Measurements from ENCODE around the gene CST9. TPM values are rescaled to one million over a fixed set of nuclear protein-coding genes. Genes with fewer than 3 reads are reported as not detected.

Gene CST9
- total RNA-seq, 1 experiment from 2014 or later = not detected

DNA sequence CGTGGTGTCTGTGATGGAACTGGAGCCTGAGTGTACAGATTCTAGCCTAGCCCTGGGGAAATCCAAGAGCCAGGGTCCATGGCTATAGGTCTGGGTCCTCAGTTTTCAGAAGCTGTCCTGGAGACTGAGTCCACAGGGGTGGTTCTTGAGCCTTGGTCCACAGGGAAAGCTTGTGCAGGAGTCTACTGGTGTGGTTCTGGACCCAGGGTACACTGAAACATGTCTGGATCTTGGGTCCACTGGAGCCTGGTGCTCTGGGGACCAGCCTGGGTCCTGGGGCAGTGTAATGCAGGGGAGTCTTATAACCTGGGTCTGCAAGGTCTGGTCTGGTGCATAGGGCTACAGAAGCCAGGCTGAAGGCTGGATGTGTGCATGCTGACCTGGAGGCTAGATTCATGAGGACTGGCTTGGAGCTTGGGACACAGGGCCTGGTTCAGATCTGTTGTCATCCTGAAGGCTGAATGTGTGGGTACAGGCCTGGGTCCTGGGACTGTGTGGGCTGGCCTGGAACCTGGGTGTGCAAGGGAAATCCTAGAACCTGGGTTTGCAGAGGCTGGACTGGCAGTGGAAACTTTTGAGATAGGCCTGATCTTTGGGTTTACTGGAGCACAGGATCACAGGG, 42.9 kb downstream of the CST9 start:
- Histone ChIP-seq H3K27me3 (ENCODE audit: control insufficient read depth, insufficient read depth, low read length) (no peaks in the 10 kb centered on the region), H3K27ac (ENCODE audit: low read length) (no peak overlapping the region), H3K4me3 (ENCODE audit: low read depth in 2 of 2, low read length in 2 of 2) (no peak overlapping the region), H3K36me3 (ENCODE audit: control insufficient read depth, insufficient read depth, low read length) (no peaks in the 10 kb centered on the region), H3K9me3 (ENCODE audit: control insufficient read depth, insufficient read depth, low read depth, low read length) (no peaks in the 10 kb centered on the region), H3K4me1 (ENCODE audit: control insufficient read depth, insufficient read depth, low read length) (no peaks in the 10 kb centered on the region)
- in situ Hi-C loops (cut with HindIII; ENCODE audit: low pct_unique_long_range_greater_than_20kb, low sequenced_read_pairs) = no loop called here
- intact Hi-C loops (cut with micrococcal nuclease; ENCODE audit: unreplicated experiment) = no loop called here
- ChIA-PET CTCF (no interaction called here), POLR2A (no interaction called here)
- TF ChIP-seq, protein P1, sequence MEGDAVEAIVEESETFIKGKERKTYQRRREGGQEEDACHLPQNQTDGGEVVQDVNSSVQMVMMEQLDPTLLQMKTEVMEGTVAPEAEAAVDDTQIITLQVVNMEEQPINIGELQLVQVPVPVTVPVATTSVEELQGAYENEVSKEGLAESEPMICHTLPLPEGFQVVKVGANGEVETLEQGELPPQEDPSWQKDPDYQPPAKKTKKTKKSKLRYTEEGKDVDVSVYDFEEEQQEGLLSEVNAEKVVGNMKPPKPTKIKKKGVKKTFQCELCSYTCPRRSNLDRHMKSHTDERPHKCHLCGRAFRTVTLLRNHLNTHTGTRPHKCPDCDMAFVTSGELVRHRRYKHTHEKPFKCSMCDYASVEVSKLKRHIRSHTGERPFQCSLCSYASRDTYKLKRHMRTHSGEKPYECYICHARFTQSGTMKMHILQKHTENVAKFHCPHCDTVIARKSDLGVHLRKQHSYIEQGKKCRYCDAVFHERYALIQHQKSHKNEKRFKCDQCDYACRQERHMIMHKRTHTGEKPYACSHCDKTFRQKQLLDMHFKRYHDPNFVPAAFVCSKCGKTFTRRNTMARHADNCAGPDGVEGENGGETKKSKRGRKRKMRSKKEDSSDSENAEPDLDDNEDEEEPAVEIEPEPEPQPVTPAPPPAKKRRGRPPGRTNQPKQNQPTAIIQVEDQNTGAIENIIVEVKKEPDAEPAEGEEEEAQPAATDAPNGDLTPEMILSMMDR (IDR thresholded peaks at IDR 0.05) = no peak
- TF ChIP-seq TCF7L2 (IDR thresholded peaks at IDR 0.05; ENCODE audit: low read depth, low read length) (no peak), SIN3A (IDR thresholded peaks at IDR 0.05; ENCODE audit: borderline replicate concordance, insufficient read depth, low read depth, low read length) (no peak)
- TF ChIP-seq, protein P2, sequence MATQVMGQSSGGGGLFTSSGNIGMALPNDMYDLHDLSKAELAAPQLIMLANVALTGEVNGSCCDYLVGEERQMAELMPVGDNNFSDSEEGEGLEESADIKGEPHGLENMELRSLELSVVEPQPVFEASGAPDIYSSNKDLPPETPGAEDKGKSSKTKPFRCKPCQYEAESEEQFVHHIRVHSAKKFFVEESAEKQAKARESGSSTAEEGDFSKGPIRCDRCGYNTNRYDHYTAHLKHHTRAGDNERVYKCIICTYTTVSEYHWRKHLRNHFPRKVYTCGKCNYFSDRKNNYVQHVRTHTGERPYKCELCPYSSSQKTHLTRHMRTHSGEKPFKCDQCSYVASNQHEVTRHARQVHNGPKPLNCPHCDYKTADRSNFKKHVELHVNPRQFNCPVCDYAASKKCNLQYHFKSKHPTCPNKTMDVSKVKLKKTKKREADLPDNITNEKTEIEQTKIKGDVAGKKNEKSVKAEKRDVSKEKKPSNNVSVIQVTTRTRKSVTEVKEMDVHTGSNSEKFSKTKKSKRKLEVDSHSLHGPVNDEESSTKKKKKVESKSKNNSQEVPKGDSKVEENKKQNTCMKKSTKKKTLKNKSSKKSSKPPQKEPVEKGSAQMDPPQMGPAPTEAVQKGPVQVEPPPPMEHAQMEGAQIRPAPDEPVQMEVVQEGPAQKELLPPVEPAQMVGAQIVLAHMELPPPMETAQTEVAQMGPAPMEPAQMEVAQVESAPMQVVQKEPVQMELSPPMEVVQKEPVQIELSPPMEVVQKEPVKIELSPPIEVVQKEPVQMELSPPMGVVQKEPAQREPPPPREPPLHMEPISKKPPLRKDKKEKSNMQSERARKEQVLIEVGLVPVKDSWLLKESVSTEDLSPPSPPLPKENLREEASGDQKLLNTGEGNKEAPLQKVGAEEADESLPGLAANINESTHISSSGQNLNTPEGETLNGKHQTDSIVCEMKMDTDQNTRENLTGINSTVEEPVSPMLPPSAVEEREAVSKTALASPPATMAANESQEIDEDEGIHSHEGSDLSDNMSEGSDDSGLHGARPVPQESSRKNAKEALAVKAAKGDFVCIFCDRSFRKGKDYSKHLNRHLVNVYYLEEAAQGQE (IDR thresholded peaks at IDR 0.05; ENCODE audit: insufficient read depth in 1 of 2, low read depth in 2 of 2, low read length in 1 of 2) = no peak
- DNase-seq (ENCODE audit: low read depth, low spot score) (no peak), ATAC-seq (no peak)
- BruUV-seq (replicated peaks) = no TSS peak

DNA sequence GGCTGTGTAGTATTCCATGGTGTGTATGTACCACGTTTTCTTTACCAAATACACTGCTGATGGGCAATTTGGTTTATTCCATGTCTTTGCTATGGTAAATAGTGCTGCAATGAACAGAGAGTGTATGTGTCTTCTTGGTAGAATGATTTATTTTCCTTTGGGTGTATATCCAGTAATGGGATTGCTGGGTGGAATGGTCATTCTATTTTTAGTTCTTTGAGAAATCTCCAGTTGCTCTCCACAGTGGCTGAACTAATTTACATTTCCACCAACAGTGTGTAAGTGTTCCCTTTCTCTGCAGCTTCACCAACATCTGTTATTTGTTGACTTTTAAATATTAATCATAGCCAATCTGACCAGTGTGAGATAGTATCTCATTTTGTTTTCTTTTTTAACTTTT, 51.3 kb downstream of the CST9 start:
- Histone ChIP-seq H3K27me3 (ENCODE audit: control insufficient read depth, insufficient read depth, low read length) (no peaks in the 10 kb centered on the region), H3K27ac (ENCODE audit: low read length) (no peak overlapping the region), H3K36me3 (ENCODE audit: control insufficient read depth, insufficient read depth, low read length) (no peaks in the 10 kb centered on the region), H3K9me3 (ENCODE audit: control insufficient read depth, insufficient read depth, low read depth, low read length) (no peaks in the 10 kb centered on the region), H3K4me1 (ENCODE audit: control insufficient read depth, insufficient read depth, low read length) (no peaks in the 10 kb centered on the region), H3K4me3 (ENCODE audit: low read depth in 2 of 2, low read length in 2 of 2) (no peak overlapping the region)
- DNase-seq (ENCODE audit: low read depth, low spot score) = no peak
- intact Hi-C loops (cut with micrococcal nuclease; ENCODE audit: unreplicated experiment) (no loop called here), in situ Hi-C loops (cut with HindIII; ENCODE audit: low pct_unique_long_range_greater_than_20kb, low sequenced_read_pairs) (no loop called here)
- TF ChIP-seq SIN3A (IDR thresholded peaks at IDR 0.05; ENCODE audit: borderline replicate concordance, insufficient read depth, low read depth, low read length) (no peak), TCF7L2 (IDR thresholded peaks at IDR 0.05; ENCODE audit: low read depth, low read length) (no peak), POLR2AphosphoS5 (IDR thresholded peaks at IDR 0.05; ENCODE audit: low read depth, low read length) (no peak)
- TF ChIP-seq, protein P2 (IDR thresholded peaks at IDR 0.05; ENCODE audit: insufficient read depth in 1 of 2, low read depth in 2 of 2, low read length in 1 of 2) = no peak
- TF ChIP-seq, protein P1 (IDR thresholded peaks at IDR 0.05) = no peak
- CTCF ChIA-PET = no interaction called here
- no peak for ATAC-seq
- no TSS peak for BruUV-seq (replicated peaks)
- POLR2A ChIA-PET = no interaction called here

Measured in Panc1 (cell line).